ENCODE data around the gene FN3K. TPM values are rescaled to one million over a fixed set of nuclear protein-coding genes. Genes with fewer than 3 reads are reported as not detected.

FN3K gene
- total RNA-seq, 1 donor from 2014 or later: 2.7 TPM

DNA sequence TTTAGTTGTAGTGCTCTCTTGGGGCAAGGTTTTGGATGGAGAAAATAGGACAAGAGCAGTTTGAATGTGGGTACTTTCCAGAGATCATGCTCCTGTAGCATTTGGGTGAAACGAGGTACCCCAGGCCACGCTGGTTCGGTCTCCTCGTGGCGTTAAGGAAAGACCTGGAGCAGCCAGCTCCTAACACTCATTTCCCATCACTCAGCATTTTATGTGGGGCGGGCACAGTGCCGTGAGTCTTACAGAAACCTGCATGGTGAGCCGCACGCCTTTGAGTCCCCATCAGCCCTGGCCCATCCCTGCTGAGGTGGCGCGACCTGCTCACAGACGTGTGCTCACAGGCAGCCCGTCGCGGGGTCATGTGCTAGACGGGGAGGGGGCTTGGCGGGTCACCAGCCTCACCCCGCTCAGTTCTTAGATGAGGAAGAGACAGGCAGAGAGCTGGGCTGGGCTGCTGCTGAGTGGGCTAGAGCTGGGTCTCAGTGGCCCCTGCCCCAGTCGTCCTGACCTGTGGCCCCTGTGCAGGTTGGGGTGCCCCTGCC is 53.7 kb downstream of the FN3K start:
- intact Hi-C loops (cut with micrococcal nuclease): no loop called here
- Mint-ChIP-seq H3K9me3 (no peaks in the 10 kb centered on the region), H3K4me1 (ENCODE audit: low read depth) (no peaks in the 10 kb centered on the region)

DNA sequence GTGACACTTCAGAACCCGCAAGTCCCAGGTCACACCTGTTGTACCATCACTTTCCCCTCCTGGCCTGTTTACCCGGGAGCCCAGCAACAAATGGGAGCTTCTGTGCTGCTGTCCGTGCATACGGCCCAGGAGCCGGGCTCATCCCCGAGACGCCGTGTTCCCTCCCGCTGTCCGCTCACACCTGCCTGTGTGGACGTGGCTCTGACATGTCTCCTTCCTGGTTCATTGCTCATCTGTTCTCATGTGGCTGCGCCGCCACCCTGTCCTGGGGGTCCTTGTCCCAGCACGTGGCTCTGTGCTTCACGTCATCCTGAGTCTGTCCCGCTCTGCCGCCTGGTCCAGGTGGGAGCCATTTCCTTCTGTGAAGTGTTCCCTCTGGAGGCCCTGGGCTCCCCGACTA is 54.4 kb downstream of the FN3K start:
- Mint-ChIP-seq H3K36me3 (ENCODE audit: low read depth) (peaks cover 4% of the 10 kb centered on the region), H3K4me3 (no peak overlapping the region), H3K9me3 (no peaks in the 10 kb centered on the region), H3K4me1 (ENCODE audit: low read depth) (no peaks in the 10 kb centered on the region), H3K27me3 (ENCODE audit: insufficient read depth) (no peaks in the 10 kb centered on the region), H3K27ac (no peak overlapping the region)
- intact Hi-C loops (cut with micrococcal nuclease): no loop called here
- DNase-seq (ENCODE audit: low spot score): no peak

More for the DNA sequence above, 53.7 kb downstream of the FN3K start:
- no peak for DNase-seq (ENCODE audit: low spot score)
- Mint-ChIP-seq H3K36me3 (ENCODE audit: low read depth) (peaks cover 7% of the 10 kb centered on the region), H3K27me3 (ENCODE audit: insufficient read depth) (no peaks in the 10 kb centered on the region), H3K27ac (no peak overlapping the region), H3K4me3 (no peak overlapping the region)

DNA sequence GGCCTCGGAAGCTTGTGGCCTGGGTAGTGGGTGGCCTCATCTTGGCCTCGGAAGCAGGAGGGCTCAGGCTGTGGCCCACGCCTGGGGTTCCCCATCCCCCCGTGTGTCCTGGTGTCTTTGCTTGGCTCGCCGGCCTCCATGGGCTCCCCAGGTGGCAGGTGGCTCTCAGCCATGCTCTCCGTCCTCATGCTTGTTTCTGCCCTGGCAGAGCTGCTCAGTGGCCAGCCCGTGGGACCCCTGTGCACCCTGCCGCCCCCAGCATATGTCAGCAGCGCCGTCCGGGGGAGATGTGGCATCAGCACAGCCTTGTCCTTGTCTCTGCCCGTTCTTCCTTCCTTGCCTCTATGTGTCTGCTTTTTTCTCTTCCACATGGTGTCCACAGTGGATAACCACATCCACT is 55.0 kb downstream of the FN3K start:
- Mint-ChIP-seq H3K36me3 (ENCODE audit: low read depth) (peaks cover 4% of the 10 kb centered on the region), H3K27ac (no peak overlapping the region), H3K4me3 (no peak overlapping the region), H3K9me3 (no peaks in the 10 kb centered on the region), H3K27me3 (ENCODE audit: insufficient read depth) (no peaks in the 10 kb centered on the region), H3K4me1 (ENCODE audit: low read depth) (no peaks in the 10 kb centered on the region)
- intact Hi-C loops (cut with micrococcal nuclease): no loop called here
- DNase-seq (ENCODE audit: low spot score): no peak

DNA sequence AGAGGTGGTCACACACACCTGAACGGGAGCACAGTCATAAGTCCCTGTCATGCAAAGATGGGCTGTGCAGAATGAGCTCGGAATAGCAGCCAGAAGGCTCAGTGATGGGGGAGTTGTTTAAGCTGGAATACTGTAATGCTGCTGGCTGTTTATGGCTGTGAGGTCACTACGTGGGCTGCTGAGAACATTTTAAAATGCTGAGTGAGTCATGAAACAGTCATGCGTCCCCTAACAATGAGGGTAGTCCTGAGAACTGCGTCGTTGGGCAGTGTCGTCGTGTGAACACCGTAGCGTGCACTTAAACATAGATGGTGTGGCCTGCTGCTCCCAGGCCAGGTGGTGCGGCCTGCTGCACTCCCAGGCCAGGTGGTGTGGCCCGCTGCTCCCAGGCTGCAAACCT is 56.1 kb downstream of the FN3K start:
- intact Hi-C loops (cut with micrococcal nuclease): no loop called here
- Mint-ChIP-seq H3K9me3 (no peaks in the 10 kb centered on the region), H3K27me3 (ENCODE audit: insufficient read depth) (no peaks in the 10 kb centered on the region), H3K4me3 (no peak overlapping the region), H3K4me1 (ENCODE audit: low read depth) (no peaks in the 10 kb centered on the region), H3K27ac (no peak overlapping the region), H3K36me3 (ENCODE audit: low read depth) (peaks cover 4% of the 10 kb centered on the region)
- no peak for DNase-seq (ENCODE audit: low spot score)

GRCh38 chr17:82793974-82794630 is 58.7 kb downstream of the FN3K start:
- H3K4me3 Mint-ChIP-seq: no peak overlapping the region

GRCh38 chr17:82794781-82795482 is 59.5 kb downstream of the FN3K start:
- Mint-ChIP-seq H3K4me3 (no peak overlapping the region), H3K4me1 (ENCODE audit: low read depth) (no peaks in the 10 kb centered on the region), H3K36me3 (ENCODE audit: low read depth) (peaks cover 4% of the 10 kb centered on the region), H3K9me3 (no peaks in the 10 kb centered on the region), H3K27me3 (ENCODE audit: insufficient read depth) (no peaks in the 10 kb centered on the region), H3K27ac (no peak overlapping the region)
- intact Hi-C loops (cut with micrococcal nuclease): no loop called here
- no peak for DNase-seq (ENCODE audit: low spot score)

More at GRCh38 chr17:82793974-82794630, 58.7 kb downstream of the FN3K start:
- H3K27ac Mint-ChIP-seq: no peak overlapping the region
- no peaks in the 10 kb centered on the region for H3K9me3 Mint-ChIP-seq
- peaks cover 4% of the 10 kb centered on the region for H3K36me3 Mint-ChIP-seq (ENCODE audit: low read depth)
- no peak for DNase-seq (ENCODE audit: low spot score)
- intact Hi-C loops (cut with micrococcal nuclease): no loop called here
- H3K27me3 Mint-ChIP-seq (ENCODE audit: insufficient read depth): no peaks in the 10 kb centered on the region
- no peaks in the 10 kb centered on the region for H3K4me1 Mint-ChIP-seq (ENCODE audit: low read depth)

GRCh38 chr17:82795615-82796014 is 60.2 kb downstream of the FN3K start:
- no peak overlapping the region for H3K27ac Mint-ChIP-seq
- H3K4me3 Mint-ChIP-seq: no peak overlapping the region
- DNase-seq (ENCODE audit: low spot score): no peak
- H3K9me3 Mint-ChIP-seq: no peaks in the 10 kb centered on the region
- intact Hi-C loops (cut with micrococcal nuclease): no loop called here
- H3K36me3 Mint-ChIP-seq (ENCODE audit: low read depth): peaks cover 6% of the 10 kb centered on the region
- H3K27me3 Mint-ChIP-seq (ENCODE audit: insufficient read depth): no peaks in the 10 kb centered on the region
- H3K4me1 Mint-ChIP-seq (ENCODE audit: low read depth): no peaks in the 10 kb centered on the region

DNA sequence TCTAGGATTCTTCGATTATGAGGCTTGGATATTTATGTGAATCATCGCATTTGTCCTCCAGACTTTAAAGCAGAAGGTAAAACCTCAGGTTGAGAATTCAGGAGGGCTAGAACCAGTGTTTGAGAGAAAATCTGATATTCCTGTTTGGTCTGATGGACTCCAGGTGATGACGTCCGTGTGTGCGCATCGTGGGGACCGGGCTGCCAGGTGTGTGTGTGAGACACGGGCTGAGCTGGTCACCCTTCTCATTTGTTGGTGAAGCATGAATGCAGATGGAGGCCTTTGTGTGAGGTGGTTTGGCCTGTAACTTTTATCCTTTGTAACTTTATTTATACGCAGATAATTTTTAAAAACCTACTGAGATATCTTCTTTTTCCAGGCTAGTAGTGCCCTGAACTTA is 61.6 kb downstream of the FN3K start:
- peaks cover 9% of the 10 kb centered on the region for H3K36me3 Mint-ChIP-seq (ENCODE audit: low read depth)
- no peak overlapping the region for H3K27ac Mint-ChIP-seq
- no peaks in the 10 kb centered on the region for H3K4me1 Mint-ChIP-seq (ENCODE audit: low read depth)
- H3K4me3 Mint-ChIP-seq: no peak overlapping the region
- no peak for DNase-seq (ENCODE audit: low spot score)
- peaks cover 3% of the 10 kb centered on the region for H3K9me3 Mint-ChIP-seq
- H3K27me3 Mint-ChIP-seq (ENCODE audit: insufficient read depth): no peaks in the 10 kb centered on the region
- intact Hi-C loops (cut with micrococcal nuclease): no loop called here

DNA sequence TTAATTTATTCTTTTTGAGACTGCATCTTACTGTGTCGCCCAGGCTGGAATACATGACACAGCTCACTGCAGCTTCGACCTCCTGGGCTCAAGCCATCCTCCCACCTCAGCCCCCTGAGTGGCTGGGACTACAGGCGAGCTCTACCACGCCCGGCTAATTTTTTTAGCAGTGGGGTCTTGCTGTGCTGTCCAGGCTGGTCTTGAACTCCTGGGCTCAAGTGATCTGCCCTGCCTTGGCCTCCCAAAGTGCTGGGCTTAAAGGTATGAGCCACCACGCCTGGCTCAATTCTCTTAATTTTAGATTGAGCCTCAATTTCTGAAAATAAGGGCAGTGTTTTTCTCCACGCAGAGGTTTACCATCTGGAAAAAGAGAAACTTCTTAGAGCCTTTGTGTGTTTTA is 63.3 kb downstream of the FN3K start:
- Mint-ChIP-seq H3K27me3 (ENCODE audit: insufficient read depth) (no peaks in the 10 kb centered on the region), H3K9me3 (peaks cover 3% of the 10 kb centered on the region), H3K4me1 (ENCODE audit: low read depth) (no peaks in the 10 kb centered on the region), H3K36me3 (ENCODE audit: low read depth) (peaks cover 9% of the 10 kb centered on the region), H3K27ac (no peak overlapping the region), H3K4me3 (no peak overlapping the region)
- no peak for DNase-seq (ENCODE audit: low spot score)
- intact Hi-C loops (cut with micrococcal nuclease): no loop called here

DNA sequence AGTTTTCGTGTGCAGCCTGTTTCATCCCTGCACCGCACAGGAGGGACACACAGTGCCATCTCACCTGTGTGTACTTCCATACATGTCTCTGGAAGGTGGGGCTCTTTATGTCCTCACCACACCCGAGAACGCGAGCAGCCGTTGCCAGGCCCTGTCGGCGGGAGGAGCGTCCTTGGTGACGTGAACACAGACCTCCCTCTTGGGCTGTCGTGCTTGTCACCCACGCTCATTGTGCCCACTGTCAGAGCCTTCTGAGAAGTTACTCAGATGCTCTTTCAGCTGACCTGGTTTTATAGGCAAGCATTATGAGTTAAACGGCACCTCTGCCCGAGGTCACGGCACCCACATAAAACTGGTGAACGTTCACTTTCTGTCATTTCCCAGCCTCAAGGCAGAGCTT is 64.2 kb downstream of the FN3K start:
- no peak overlapping the region for H3K4me3 Mint-ChIP-seq
- H3K4me1 Mint-ChIP-seq (ENCODE audit: low read depth): no peaks in the 10 kb centered on the region
- H3K27me3 Mint-ChIP-seq (ENCODE audit: insufficient read depth): no peaks in the 10 kb centered on the region
- peaks cover 9% of the 10 kb centered on the region for H3K36me3 Mint-ChIP-seq (ENCODE audit: low read depth)
- H3K9me3 Mint-ChIP-seq: peaks cover 3% of the 10 kb centered on the region
- intact Hi-C loops (cut with micrococcal nuclease): no loop called here
- no peak for DNase-seq (ENCODE audit: low spot score)
- H3K27ac Mint-ChIP-seq: no peak overlapping the region

Other genes starting within 250 kb of the FN3K start
- 97.7 and 98.1 TPM in 2 replicates for gene FOXK2, start 215.9 kb upstream of the FN3K start, total RNA-seq
- gene WDR45B, start 87.2 kb upstream of the FN3K start, total RNA-seq: 55.1 and 56.7 TPM in 2 replicates
- 3.6 and 5.2 TPM in 2 replicates for gene RAB40B, start 36.9 kb upstream of the FN3K start, total RNA-seq
- 37.6 and 43.7 TPM in 2 replicates for gene FN3KRP, start 18.9 kb upstream of the FN3K start, total RNA-seq
- gene TBCD, start 16.4 kb downstream of the FN3K start, total RNA-seq: 106 and 111 TPM in 2 replicates
- not detected in 2 replicates for gene ZNF750, start 104.4 kb downstream of the FN3K start, total RNA-seq

All from activated T-helper 1 cell treated with anti-CD3 and anti-CD28 coated beads, Interleukin-12 subunit alpha, Interleukin-12 subunit beta, Interleukin-2, Interleukin-4 antibody, amounts not matched to agents 30 ng/mL and 10 ng/mL and 1 ng/mL, durations not matched to agents 14 hours and 24 hours and 36 hours (primary cell).